Keratinocyte (primary cell): ENCODE results near the gene COX7C. TPM values are rescaled to one million over a fixed set of nuclear protein-coding genes. Genes with fewer than 3 reads are reported as not detected.

Experiments used
- DNase-seq: peaks from one replicate; pipeline ENCODE4 v3.0.0-alpha.2; 2011; ENCODE audit warnings: low read depth, missing footprints, low spot score
- FAIRE-seq: peaks from 2 replicates; lab custom pipeline; 2011; peaks lifted over from hg19 to GRCh38; lab: Jason Lieb, UNC
- H2AFZ ChIP-seq: 2 replicates; pipeline ENCODE4 v1.6.0; 2012; ENCODE audit warnings: low read length, control low read depth, inconsistent platforms; ENCODE audit not compliant: control insufficient read depth
- H3K27ac ChIP-seq: 2 replicates; pipeline ENCODE4 v1.5.1; 2011; ENCODE audit warnings: low read length; ENCODE audit not compliant: control insufficient read depth, insufficient read depth
- H3K27me3 ChIP-seq: 3 replicates; pipeline ENCODE4 v1.6.0; 2011; ENCODE audit warnings: low read length; ENCODE audit not compliant: control insufficient read depth, insufficient read depth; ENCODE audit errors: extremely low read depth
- H3K36me3 ChIP-seq, 2 experiments: 2 replicates in 1 of 2; 3 replicates in 1 of 2; pipeline ENCODE4 v1.5.1; 2011; ENCODE audit warnings: low read length in 2 of 2, mild to moderate bottlenecking in 1 of 2; ENCODE audit not compliant: control insufficient read depth in 2 of 2, insufficient read depth in 2 of 2; ENCODE audit errors: extremely low read depth in 1 of 2
- H3K4me1 ChIP-seq: 3 replicates; pipeline ENCODE4 v1.5.1; 2011; ENCODE audit warnings: low read length; ENCODE audit not compliant: control insufficient read depth, insufficient read depth; ENCODE audit errors: extremely low read depth
- H3K4me2 ChIP-seq: 3 replicates; pipeline ENCODE4 v1.6.0; 2011; ENCODE audit warnings: low read depth, low read length; ENCODE audit not compliant: control insufficient read depth, insufficient read depth; ENCODE audit errors: extremely low read depth
- H3K4me3 ChIP-seq, 3 experiments: fragments of 200-600 bp in 1 of 3; sonication (generic) in 1 of 3; 2 replicates in 2 of 3; 3 replicates in 1 of 3; pipeline ENCODE4 v1.5.1; 2011 to 2016; ENCODE audit warnings: low read length in 3 of 3, mild to moderate bottlenecking in 3 of 3, control low read depth in 2 of 3, inconsistent platforms in 1 of 3, low read depth in 1 of 3, mixed read lengths in 1 of 3, mixed run types in 1 of 3, moderate library complexity in 1 of 3; ENCODE audit not compliant: control insufficient read depth in 2 of 3, insufficient read depth in 2 of 3; ENCODE audit errors: extremely low read depth in 1 of 3
- H3K79me2 ChIP-seq: 2 replicates; pipeline ENCODE4 v1.6.0; 2012; ENCODE audit warnings: low read length; ENCODE audit not compliant: control insufficient read depth, insufficient read depth
- H3K9ac ChIP-seq: 3 replicates; pipeline ENCODE4 v1.6.0; 2011; ENCODE audit warnings: low read length; ENCODE audit not compliant: control insufficient read depth, insufficient read depth; ENCODE audit errors: extremely low read depth
- H3K9me1 ChIP-seq: 3 replicates; pipeline ENCODE4 v1.6.0; 2011; ENCODE audit warnings: low read length; ENCODE audit not compliant: control insufficient read depth, insufficient read depth; ENCODE audit errors: extremely low read depth
- H3K9me3 ChIP-seq: 2 replicates; pipeline ENCODE4 v1.5.1; 2012; ENCODE audit warnings: low read depth, low read length; ENCODE audit not compliant: control insufficient read depth
- H4K20me1 ChIP-seq: 3 replicates; pipeline ENCODE4 v1.6.0; 2011; ENCODE audit warnings: low read length; ENCODE audit not compliant: control insufficient read depth, insufficient read depth; ENCODE audit errors: extremely low read depth
- EZH2 ChIP-seq: IDR thresholded peaks from one replicate; pipeline ENCODE4 v1.6.1; 2012; ENCODE audit warnings: inconsistent platforms, mild to moderate bottlenecking, low read length, moderate library complexity
- dilution Hi-C: fragments of 300-500 bp; cut with MboI; formaldehyde crosslinking; loops from one replicate; pipeline ENCODE4 v1.7.0; 2020; ENCODE audit warnings: low sequenced_read_pairs; ENCODE audit not compliant: extremely low pct_ligation_motif_present
- polyA plus RNA-seq, 5 experiments: library from polyadenylated mRNA; depleted of rRNA in 3 of 5; stranded (reverse) in 3 of 5; stranded (forward) in 1 of 5; unstranded in 1 of 5; fragments of >200 nt; gene quantifications; 1 replicate in 1 of 5; 2 replicates in 3 of 5; 3 replicates in 1 of 5; pipeline versions ENCODE4 v1.2.1 to v1.2.3, GENCODE V29; 2011 to 2012; ENCODE audit warnings: missing spikeins in 2 of 5, low read depth in 1 of 5, low replicate concordance in 1 of 5
- TF ChIP-seq, protein P1 (sequence below), 3 experiments: IDR thresholded peaks in 1 of 3; conservative IDR thresholded peaks in 1 of 3; optimal IDR thresholded peaks in 1 of 3; 2 replicates in 2 of 3; 3 replicates in 1 of 3; pipeline versions ENCODE3 to v1.5.1; 2011; ENCODE audit warnings: low read length in 3 of 3, mild to moderate bottlenecking in 3 of 3, moderate library complexity in 2 of 3, control low read depth in 1 of 3, inconsistent platforms in 1 of 3; ENCODE audit not compliant: insufficient read depth in 2 of 3; ENCODE audit errors: extremely low read depth in 1 of 3

Gene COX7C
- polyA plus RNA-seq, 1 donor (not counting 4 experiments of a cell fraction or from before 2014, with no cell fraction given), result 764 TPM

DNA sequence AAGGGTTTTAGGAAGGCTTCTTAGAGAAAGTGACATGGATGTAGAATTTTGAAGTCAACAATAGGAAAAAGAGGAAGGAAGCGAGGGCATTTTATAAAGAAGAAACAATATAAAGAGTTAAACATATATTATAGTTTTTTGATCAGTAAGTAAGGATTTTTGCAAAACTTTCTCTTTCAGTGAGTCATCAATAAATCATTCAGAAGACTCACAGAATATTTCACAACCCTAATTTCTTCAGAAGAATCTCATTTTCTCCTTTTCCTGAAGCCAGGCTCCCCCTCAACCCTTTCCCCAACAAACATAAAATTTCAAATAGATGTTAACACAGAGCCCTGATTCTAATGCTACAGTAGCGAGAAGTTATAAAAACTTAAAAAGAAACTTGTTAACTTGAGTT lies 4.3 kb upstream of the COX7C start:
- H3K27me3 ChIP-seq, result no peaks in the 10 kb centered on the region
- no peaks in the 10 kb centered on the region for H4K20me1 ChIP-seq
- H3K9ac ChIP-seq, result no peak overlapping the region
- no peaks in the 10 kb centered on the region for H3K9me3 ChIP-seq
- H3K4me1 ChIP-seq, result no peaks in the 10 kb centered on the region
- no peak for FAIRE-seq
- H3K36me3 ChIP-seq, result no peaks in the 10 kb centered on the region
- H3K4me2 ChIP-seq, result no peak overlapping the region
- TF ChIP-seq EZH2, result no peak
- TF ChIP-seq, protein P1, sequence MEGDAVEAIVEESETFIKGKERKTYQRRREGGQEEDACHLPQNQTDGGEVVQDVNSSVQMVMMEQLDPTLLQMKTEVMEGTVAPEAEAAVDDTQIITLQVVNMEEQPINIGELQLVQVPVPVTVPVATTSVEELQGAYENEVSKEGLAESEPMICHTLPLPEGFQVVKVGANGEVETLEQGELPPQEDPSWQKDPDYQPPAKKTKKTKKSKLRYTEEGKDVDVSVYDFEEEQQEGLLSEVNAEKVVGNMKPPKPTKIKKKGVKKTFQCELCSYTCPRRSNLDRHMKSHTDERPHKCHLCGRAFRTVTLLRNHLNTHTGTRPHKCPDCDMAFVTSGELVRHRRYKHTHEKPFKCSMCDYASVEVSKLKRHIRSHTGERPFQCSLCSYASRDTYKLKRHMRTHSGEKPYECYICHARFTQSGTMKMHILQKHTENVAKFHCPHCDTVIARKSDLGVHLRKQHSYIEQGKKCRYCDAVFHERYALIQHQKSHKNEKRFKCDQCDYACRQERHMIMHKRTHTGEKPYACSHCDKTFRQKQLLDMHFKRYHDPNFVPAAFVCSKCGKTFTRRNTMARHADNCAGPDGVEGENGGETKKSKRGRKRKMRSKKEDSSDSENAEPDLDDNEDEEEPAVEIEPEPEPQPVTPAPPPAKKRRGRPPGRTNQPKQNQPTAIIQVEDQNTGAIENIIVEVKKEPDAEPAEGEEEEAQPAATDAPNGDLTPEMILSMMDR (optimal IDR thresholded peaks at IDR 0.05 in 1 of 3, IDR thresholded peaks at IDR 0.05 in 1 of 3, conservative IDR thresholded peaks at IDR 0.05 in 1 of 3; ENCODE audit: extremely low read depth in 1 of 3, insufficient read depth in 2 of 3, low read length in 3 of 3), result no peak
- H3K4me3 ChIP-seq, result no peak overlapping the region
- peaks cover 7% of the 10 kb centered on the region for H3K79me2 ChIP-seq
- H2AFZ ChIP-seq, result no peak overlapping the region
- H3K27ac ChIP-seq, result no peak overlapping the region
- DNase-seq, result no peak
- H3K9me1 ChIP-seq, result no peaks in the 10 kb centered on the region
- dilution Hi-C loops, result no loop called here

DNA sequence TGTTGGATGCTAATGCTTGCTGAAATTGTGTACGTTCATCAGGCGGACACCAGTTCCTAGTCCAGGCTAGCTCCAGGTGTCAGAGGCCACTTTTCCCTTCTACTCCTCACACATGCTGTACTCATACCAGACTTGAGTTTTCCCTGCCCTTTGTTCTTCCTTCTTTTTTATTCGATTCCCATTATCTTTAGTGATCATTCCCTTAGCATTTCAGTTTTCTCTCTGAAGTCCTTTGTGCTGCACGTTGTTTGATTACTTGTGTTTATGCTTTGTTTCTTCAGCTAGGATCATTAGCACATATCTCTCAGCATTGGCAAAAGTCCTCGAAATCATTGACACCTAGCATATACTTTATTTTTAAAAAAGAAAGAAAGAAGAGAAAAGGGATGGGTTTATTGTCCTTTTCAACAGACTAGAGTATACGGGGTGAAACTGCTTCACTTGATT lies 409 bp upstream of the COX7C start:
- Histone ChIP-seq H4K20me1 (no peaks in the 10 kb centered on the region), H3K4me3 (no peak overlapping the region), H3K9me3 (no peaks in the 10 kb centered on the region), H3K27ac (no peak overlapping the region), H3K4me2 (peak overlapping the region; percentile 35), H3K4me1 (peaks cover 4% of the 10 kb centered on the region), H3K27me3 (no peaks in the 10 kb centered on the region), H3K79me2 (peaks cover 17% of the 10 kb centered on the region), H3K9ac (no peak overlapping the region), H2AFZ (peak overlapping the region; percentile 70), H3K36me3 (peaks cover 7% of the 10 kb centered on the region in 2 experiments), H3K9me1 (no peaks in the 10 kb centered on the region)
- DNase-seq (no peak), FAIRE-seq (no peak)
- dilution Hi-C loops, result no loop called here
- TF ChIP-seq, protein P1 (optimal IDR thresholded peaks at IDR 0.05 in 1 of 3, IDR thresholded peaks at IDR 0.05 in 1 of 3, conservative IDR thresholded peaks at IDR 0.05 in 1 of 3; ENCODE audit: extremely low read depth in 1 of 3, insufficient read depth in 2 of 3, low read length in 3 of 3), result no peak
- no peak for TF ChIP-seq EZH2
